Left ventricle myocardium inferior (tissue), 1 donor: ENCODE data around the gene LNPK. TPM values are rescaled to one million over a fixed set of nuclear protein-coding genes. Genes with fewer than 3 reads are reported as not detected.
"Not testable (repeated sequence)": the region's sequence is repeated elsewhere in the genome, so short reads cannot be mapped to it uniquely, and the experiment has no call there.

Experiments used
- DNase-seq: peaks from one replicate; pipeline ENCODE4 v3.0.0-alpha.2; 2020
- H3K27ac ChIP-seq: fragments of 200-600 bp; replicated peaks from 2 replicates; pipeline ENCODE4 v1.8.0; 2021
- H3K27me3 ChIP-seq: fragments of 200-600 bp; 2 replicates; pipeline ENCODE4 v1.8.0; 2021; ENCODE audit warnings: low read depth
- H3K36me3 ChIP-seq: fragments of 200-600 bp; 2 replicates; pipeline ENCODE4 v1.8.0; 2021
- H3K4me1 ChIP-seq: fragments of 200-600 bp; 2 replicates; pipeline ENCODE4 v1.8.0; 2021
- H3K4me3 ChIP-seq: fragments of 200-600 bp; 2 replicates; pipeline ENCODE4 v1.8.0; 2021; ENCODE audit warnings: mild to moderate bottlenecking, moderate library complexity
- H3K9me3 ChIP-seq: fragments of 200-600 bp; replicated peaks from 2 replicates; pipeline ENCODE4 v1.8.0; 2021
- CTCF ChIP-seq: fragments of 200-600 bp; IDR thresholded peaks from 2 replicates; pipeline ENCODE4 v1.8.0; 2021; ENCODE audit warnings: antibody characterized with exemption, mild to moderate bottlenecking, borderline replicate concordance
- intact Hi-C: fragments of 100-400 bp; cut with micrococcal nuclease; formaldehyde crosslinking; loops from one replicate; pipeline ENCODE4 v1.11.0; 2022
- total RNA-seq: library from RNA; stranded (reverse); fragmentation: NEBNext Ultra II Directional; extraction: Animal tissue kit (Norgen Biotek cat#: 25700); gene quantifications from one replicate; pipeline ENCODE4 v1.2.1, GENCODE V29; 2021
- donor health status: DM: no; HTN: yes; CAD: no; lungs with severe emphysema.

The LNPK gene
- total RNA-seq, 1 donor from 2014 or later, result 42.3 TPM

GRCh38 chr2:175929850-175930249 is 72.2 kb downstream of the LNPK start:
- Histone ChIP-seq H3K4me1 (peaks cover 15% of the 10 kb centered on the region), H3K27ac (no peak overlapping the region), H3K9me3 (no peaks in the 10 kb centered on the region), H3K27me3 (no peaks in the 10 kb centered on the region), H3K36me3 (peaks cover 38% of the 10 kb centered on the region), H3K4me3 (no peak overlapping the region)
- TF ChIP-seq CTCF, result no peak
- intact Hi-C loops, result no loop called here
- no peak for DNase-seq

- H3K27me3 ChIP-seq, result no peaks in the 10 kb centered on the region
- intact Hi-C loops, result no loop called here
- TF ChIP-seq CTCF, result no peak
- H3K4me1 ChIP-seq, result peaks cover 15% of the 10 kb centered on the region
- peaks cover 10% of the 10 kb centered on the region for H3K9me3 ChIP-seq
- H3K27ac ChIP-seq, result no peak overlapping the region
- H3K36me3 ChIP-seq, result peaks cover 30% of the 10 kb centered on the region
- H3K4me3 ChIP-seq, result no peak overlapping the region
- DNase-seq, result no peak
Measured at GRCh38 chr2:175926272-175926671, 75.8 kb downstream of the LNPK start.

GRCh38 chr2:175922160-175922559 is 79.9 kb downstream of the LNPK start:
- Histone ChIP-seq H3K27me3 (no peaks in the 10 kb centered on the region), H3K27ac (no peak overlapping the region), H3K4me3 (no peak overlapping the region), H3K4me1 (peaks cover 5% of the 10 kb centered on the region), H3K36me3 (peaks cover 17% of the 10 kb centered on the region), H3K9me3 (peaks cover 10% of the 10 kb centered on the region)
- no peak for DNase-seq
- no peak for TF ChIP-seq CTCF
- intact Hi-C loops, result no loop called here

- intact Hi-C loops, result no loop called here
- no peak for TF ChIP-seq CTCF
- no peak for DNase-seq
- Histone ChIP-seq H3K36me3 (peaks cover 5% of the 10 kb centered on the region), H3K9me3 (peaks cover 10% of the 10 kb centered on the region), H3K27ac (no peak overlapping the region), H3K4me3 (no peak overlapping the region), H3K27me3 (no peaks in the 10 kb centered on the region), H3K4me1 (peaks cover 9% of the 10 kb centered on the region)
Measured at GRCh38 chr2:175918935-175919334, 83.1 kb downstream of the LNPK start.

GRCh38 chr2:175914846-175915245 is 87.2 kb downstream of the LNPK start:
- Histone ChIP-seq H3K27ac (no peak overlapping the region), H3K36me3 (no peaks in the 10 kb centered on the region), H3K4me1 (peaks cover 9% of the 10 kb centered on the region), H3K9me3 (peaks cover 8% of the 10 kb centered on the region), H3K27me3 (no peaks in the 10 kb centered on the region), H3K4me3 (no peak overlapping the region)
- TF ChIP-seq CTCF, result no peak
- no peak for DNase-seq
- intact Hi-C loops, result no loop called here

- H3K4me3 ChIP-seq, H3K27me3 ChIP-seq, H3K9me3 ChIP-seq, intact Hi-C loops, H3K4me1 ChIP-seq, H3K36me3 ChIP-seq, DNase-seq, H3K27ac ChIP-seq: not testable (repeated sequence)
Measured at GRCh38 chr2:175913849-175914743, 88.0 kb downstream of the LNPK start.

- H3K27me3 ChIP-seq, DNase-seq, intact Hi-C loops, H3K4me1 ChIP-seq, H3K36me3 ChIP-seq, H3K27ac ChIP-seq, H3K4me3 ChIP-seq, H3K9me3 ChIP-seq: not testable (repeated sequence)
Measured at GRCh38 chr2:175913267-175913666, 88.8 kb downstream of the LNPK start.
